ENCODE measurements around the gene CPLX3. TPM values are rescaled to one million over a fixed set of nuclear protein-coding genes. Genes with fewer than 3 reads are reported as not detected.

CPLX3 gene
- total RNA-seq, 3 donors from 2014 or later, result 0.66 TPM; not detected in 2

DNA sequence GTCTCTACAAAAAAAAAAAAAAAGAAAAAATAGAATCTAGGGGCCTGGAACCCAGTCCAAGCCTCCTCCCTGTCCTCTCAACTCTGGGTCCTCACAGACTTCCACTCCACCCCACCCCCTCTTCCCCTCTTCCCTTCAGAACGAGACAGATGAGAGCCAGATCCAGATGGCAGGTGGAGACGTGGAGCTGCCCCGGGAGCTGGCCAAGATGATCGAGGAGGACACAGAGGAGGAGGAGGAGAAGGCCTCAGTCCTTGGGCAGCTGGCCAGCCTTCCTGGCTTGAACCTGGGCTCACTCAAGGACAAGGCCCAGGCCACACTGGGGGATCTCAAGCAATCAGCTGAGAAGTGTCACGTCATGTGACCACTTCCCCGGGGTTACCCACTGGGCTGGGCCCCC is 3.6 kb downstream of the CPLX3 start:
- intact Hi-C loops (cut with DNase I; ENCODE audit: low total_unique reads), result no loop called here
- Histone ChIP-seq H3K27ac (no peak overlapping the region), H3K4me3 (no peak overlapping the region), H3K36me3 (no peaks in the 10 kb centered on the region), H3K4me1 (no peaks in the 10 kb centered on the region), H3K9me3 (no peaks in the 10 kb centered on the region), H3K27me3 (peaks cover 5 to 24% of the 10 kb centered on the region in 2 donors)
- DNase-seq (ENCODE audit: low spot score in 2 of 2), result no peak
- TF ChIP-seq, protein P1, sequence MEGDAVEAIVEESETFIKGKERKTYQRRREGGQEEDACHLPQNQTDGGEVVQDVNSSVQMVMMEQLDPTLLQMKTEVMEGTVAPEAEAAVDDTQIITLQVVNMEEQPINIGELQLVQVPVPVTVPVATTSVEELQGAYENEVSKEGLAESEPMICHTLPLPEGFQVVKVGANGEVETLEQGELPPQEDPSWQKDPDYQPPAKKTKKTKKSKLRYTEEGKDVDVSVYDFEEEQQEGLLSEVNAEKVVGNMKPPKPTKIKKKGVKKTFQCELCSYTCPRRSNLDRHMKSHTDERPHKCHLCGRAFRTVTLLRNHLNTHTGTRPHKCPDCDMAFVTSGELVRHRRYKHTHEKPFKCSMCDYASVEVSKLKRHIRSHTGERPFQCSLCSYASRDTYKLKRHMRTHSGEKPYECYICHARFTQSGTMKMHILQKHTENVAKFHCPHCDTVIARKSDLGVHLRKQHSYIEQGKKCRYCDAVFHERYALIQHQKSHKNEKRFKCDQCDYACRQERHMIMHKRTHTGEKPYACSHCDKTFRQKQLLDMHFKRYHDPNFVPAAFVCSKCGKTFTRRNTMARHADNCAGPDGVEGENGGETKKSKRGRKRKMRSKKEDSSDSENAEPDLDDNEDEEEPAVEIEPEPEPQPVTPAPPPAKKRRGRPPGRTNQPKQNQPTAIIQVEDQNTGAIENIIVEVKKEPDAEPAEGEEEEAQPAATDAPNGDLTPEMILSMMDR (IDR thresholded peaks at IDR 0.05), result no peak
- no peak for TF ChIP-seq POLR2AphosphoS5 (IDR thresholded peaks at IDR 0.05)
- no peak for TF ChIP-seq POLR2A (IDR thresholded peaks at IDR 0.05)

DNA sequence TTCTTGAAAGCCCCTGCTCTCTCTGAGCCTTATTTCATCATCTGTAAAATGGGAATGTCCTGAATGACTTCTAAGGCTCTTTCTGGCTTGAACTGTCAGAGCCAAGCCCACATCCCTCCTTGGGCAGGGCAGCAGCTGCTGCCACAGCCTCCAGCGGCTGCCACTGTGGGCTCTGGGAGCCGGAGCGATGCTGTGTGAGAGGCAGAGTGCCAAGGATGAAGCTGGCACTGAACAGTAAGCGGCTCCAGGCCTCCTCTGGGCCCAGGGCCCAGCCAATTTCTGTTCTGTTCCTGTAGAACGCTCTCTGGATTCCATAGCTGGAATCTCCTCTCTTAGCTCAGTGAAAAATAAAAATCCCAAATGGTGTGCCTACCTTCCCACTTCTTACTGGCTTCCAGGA is 4.4 kb downstream of the CPLX3 start:
- intact Hi-C loops (cut with DNase I; ENCODE audit: low total_unique reads), result no loop called here
- Histone ChIP-seq H3K36me3 (no peaks in the 10 kb centered on the region), H3K4me3 (no peak overlapping the region), H3K9me3 (no peaks in the 10 kb centered on the region), H3K27me3 (peaks cover 5 to 24% of the 10 kb centered on the region in 2 donors), H3K4me1 (no peaks in the 10 kb centered on the region), H3K27ac (no peak overlapping the region)
- TF ChIP-seq POLR2A (IDR thresholded peaks at IDR 0.05), result no peak
- TF ChIP-seq, protein P1 (IDR thresholded peaks at IDR 0.05), result no peak
- TF ChIP-seq POLR2AphosphoS5 (IDR thresholded peaks at IDR 0.05), result no peak
- no peak for DNase-seq (ENCODE audit: low spot score in 2 of 2)

DNA sequence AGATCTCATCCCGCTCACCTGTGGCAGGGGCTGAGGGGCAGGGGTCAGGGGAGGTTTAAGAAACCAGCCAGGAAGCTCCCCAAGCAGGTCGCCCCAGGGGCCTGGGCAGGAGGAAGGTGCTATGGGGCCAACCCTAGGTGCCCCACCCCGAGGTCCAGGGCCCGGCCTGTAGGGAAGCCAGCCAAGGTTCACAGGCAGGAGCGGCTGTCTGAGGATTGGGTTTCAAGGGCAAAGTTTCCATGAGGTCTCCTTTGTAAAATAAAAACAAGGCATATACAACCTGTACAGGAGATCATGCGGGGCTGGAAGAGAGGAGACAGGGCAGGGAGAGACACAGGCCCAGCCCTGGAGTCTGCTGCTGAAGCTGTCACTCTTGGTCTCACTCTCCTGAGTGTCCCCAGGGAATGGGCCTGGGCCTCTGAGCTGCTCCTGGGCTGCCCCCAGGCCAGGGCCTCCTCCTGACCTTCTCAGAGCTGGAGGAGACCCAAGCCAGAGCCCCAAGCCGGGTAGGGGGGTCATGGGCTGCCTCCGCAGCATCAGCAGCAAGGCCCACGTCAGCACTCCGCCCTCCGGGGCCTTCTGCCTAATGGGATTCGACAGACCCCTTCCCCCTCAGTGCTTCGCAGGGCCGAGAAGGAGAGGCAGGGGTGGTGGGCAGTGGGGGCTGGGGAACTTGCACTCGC is 5.5 kb downstream of the CPLX3 start:
- no peak for DNase-seq (ENCODE audit: low spot score in 2 of 2)
- Histone ChIP-seq H3K4me1 (no peaks in the 10 kb centered on the region), H3K27ac (no peak overlapping the region), H3K36me3 (no peaks in the 10 kb centered on the region), H3K4me3 (no peak overlapping the region), H3K9me3 (no peaks in the 10 kb centered on the region), H3K27me3 (peaks cover 0 to 22% of the 10 kb centered on the region in 2 donors)
- TF ChIP-seq, protein P1 (IDR thresholded peaks at IDR 0.05), result no peak
- TF ChIP-seq POLR2A (IDR thresholded peaks at IDR 0.05) (no peak), POLR2AphosphoS5 (IDR thresholded peaks at IDR 0.05) (no peak)
- intact Hi-C loops (cut with DNase I; ENCODE audit: low total_unique reads), result no loop called here

DNA sequence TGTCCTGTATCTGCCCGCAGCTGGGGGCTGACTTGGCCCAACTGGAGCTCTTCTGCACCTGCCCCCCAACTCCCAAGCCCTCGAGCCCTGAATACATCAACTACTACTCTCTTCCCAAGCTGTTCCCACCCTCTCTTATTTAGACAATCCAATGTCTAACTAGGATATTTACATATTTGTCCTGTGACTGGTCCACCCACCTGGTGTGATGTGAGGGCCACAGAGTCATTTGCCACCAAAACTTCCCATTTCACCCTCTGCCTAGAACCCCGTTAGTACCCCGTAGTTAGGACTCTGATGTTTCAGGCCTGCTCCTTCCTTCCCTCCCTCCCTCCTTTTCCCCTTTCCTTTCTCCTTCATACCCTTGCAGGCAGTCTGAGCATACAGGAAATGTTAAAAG is 6.4 kb downstream of the CPLX3 start:
- H3K27me3 ChIP-seq, result peaks cover 0 to 13% of the 10 kb centered on the region in 2 donors
- H3K27ac ChIP-seq, result no peak overlapping the region
- no peaks in the 10 kb centered on the region for H3K36me3 ChIP-seq
- intact Hi-C loops (cut with DNase I; ENCODE audit: low total_unique reads), result no loop called here
- no peak for DNase-seq (ENCODE audit: low spot score in 2 of 2)
- no peaks in the 10 kb centered on the region for H3K9me3 ChIP-seq
- TF ChIP-seq POLR2A (IDR thresholded peaks at IDR 0.05) (no peak), POLR2AphosphoS5 (IDR thresholded peaks at IDR 0.05) (no peak)
- TF ChIP-seq, protein P1 (IDR thresholded peaks at IDR 0.05), result no peak
- no peaks in the 10 kb centered on the region for H3K4me1 ChIP-seq
- no peak overlapping the region for H3K4me3 ChIP-seq

DNA sequence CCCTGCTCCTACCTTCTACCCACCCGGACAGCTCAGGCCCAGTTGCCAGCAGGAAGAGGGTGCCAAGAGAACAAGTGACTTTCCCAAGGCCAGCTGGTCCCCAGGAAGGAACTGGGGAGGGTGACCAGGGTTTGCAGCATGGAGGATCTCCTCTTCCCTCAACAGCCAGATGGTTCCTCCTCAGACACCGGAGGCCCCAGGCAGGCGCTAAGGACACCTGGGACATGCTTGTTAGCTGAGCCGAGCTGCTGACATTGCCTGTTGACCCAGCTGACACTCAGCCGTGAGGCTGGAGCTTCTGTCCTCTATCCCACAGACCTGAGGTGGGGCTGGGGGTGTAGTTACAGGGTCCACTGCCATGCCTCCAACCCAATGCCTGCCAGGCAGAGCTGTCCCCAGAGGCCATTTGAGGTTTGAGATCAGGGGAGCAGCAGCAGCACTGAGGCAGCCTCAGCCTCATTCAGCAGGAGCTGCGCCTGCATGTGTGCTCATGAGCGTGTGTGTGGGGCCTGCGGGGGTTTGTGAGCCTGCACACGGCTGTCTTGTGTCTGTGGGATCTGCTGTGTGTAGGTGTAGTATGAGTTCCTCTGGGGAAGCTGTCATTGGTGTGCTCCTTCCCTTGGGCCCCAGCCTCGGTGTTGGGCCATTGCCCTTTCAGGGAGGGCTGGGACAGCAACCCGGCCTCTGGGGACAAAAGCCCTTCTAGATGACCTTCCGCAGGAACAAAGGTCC is 7.1 kb downstream of the CPLX3 start:
- Histone ChIP-seq H3K4me3 (no peak overlapping the region), H3K27me3 (peaks cover 0 to 6% of the 10 kb centered on the region in 2 donors), H3K4me1 (no peaks in the 10 kb centered on the region), H3K9me3 (no peaks in the 10 kb centered on the region), H3K36me3 (no peaks in the 10 kb centered on the region), H3K27ac (no peak overlapping the region)
- DNase-seq (ENCODE audit: low spot score in 2 of 2), result no peak
- intact Hi-C loops (cut with DNase I; ENCODE audit: low total_unique reads), result no loop called here
- no peak for TF ChIP-seq POLR2A (IDR thresholded peaks at IDR 0.05)

Data from breast epithelium (tissue), 4 donors.